Measurements from ENCODE around the gene GANC. TPM values are rescaled to one million over a fixed set of nuclear protein-coding genes. Genes with fewer than 3 reads are reported as not detected.
A peak's percentile ranks its signal among the peaks of the same experiment; 100 is the strongest.
"Not testable (repeated sequence)": the region's sequence is repeated elsewhere in the genome, so short reads cannot be mapped to it uniquely, and the experiment has no call there.

GANC gene
- polyA plus RNA-seq, 1 donor = 31.6 TPM

GRCh38 chr15:42313463-42313862 is 40.5 kb downstream of the GANC start:
- no peak overlapping the region for H3K27ac ChIP-seq (ENCODE audit: low read length)
- no peak overlapping the region for H3K4me3 ChIP-seq (ENCODE audit: low read length)
- no CpG with 5 or more reads among the region's 3 CpGs for WGBS (ENCODE audit: insufficient coverage, low lambda C conversion rate)
- H3K27me3 ChIP-seq (ENCODE audit: control insufficient read depth, insufficient read depth, low read length) = no peaks in the 10 kb centered on the region
- peaks cover 20% of the 10 kb centered on the region for H3K36me3 ChIP-seq (ENCODE audit: control insufficient read depth, insufficient read depth, low read length)
- no peak for DNase-seq
- H3K4me1 ChIP-seq (ENCODE audit: control insufficient read depth, insufficient read depth, low read length) = no peaks in the 10 kb centered on the region
- H3K9me3 ChIP-seq (ENCODE audit: control insufficient read depth, low read depth, low read length) = no peaks in the 10 kb centered on the region

DNA sequence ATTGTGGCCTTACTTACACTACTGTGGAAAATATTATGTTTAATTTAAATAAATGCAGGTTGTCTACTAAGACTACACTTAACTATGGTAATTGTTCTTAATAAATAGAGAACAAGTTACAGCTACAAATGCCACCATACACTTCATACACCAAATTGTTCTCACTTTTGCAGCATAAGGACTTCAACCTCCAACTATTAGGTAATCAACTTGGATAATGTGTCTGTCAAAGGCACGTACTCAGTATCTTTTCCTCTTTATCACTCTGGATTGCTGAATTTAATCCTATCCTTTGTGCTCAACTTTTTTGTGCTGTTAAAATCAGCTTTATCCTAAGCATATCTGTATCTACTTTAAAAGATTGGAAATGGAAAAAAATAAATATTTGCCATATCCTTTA is 41.8 kb downstream of the GANC start:
- no peaks in the 10 kb centered on the region for H3K4me1 ChIP-seq (ENCODE audit: control insufficient read depth, insufficient read depth, low read length)
- peaks cover 14% of the 10 kb centered on the region for H3K36me3 ChIP-seq (ENCODE audit: control insufficient read depth, insufficient read depth, low read length)
- H3K9me3 ChIP-seq (ENCODE audit: control insufficient read depth, low read depth, low read length) = no peaks in the 10 kb centered on the region
- WGBS (ENCODE audit: insufficient coverage, low lambda C conversion rate) = 57% methylated on average over 1 of the region's 1 CpG
- no peak overlapping the region for H3K27ac ChIP-seq (ENCODE audit: low read length)
- H3K27me3 ChIP-seq (ENCODE audit: control insufficient read depth, insufficient read depth, low read length) = no peaks in the 10 kb centered on the region
- H3K4me3 ChIP-seq (ENCODE audit: low read length) = no peak overlapping the region
- DNase-seq = peak; percentile 40 to 66

DNA sequence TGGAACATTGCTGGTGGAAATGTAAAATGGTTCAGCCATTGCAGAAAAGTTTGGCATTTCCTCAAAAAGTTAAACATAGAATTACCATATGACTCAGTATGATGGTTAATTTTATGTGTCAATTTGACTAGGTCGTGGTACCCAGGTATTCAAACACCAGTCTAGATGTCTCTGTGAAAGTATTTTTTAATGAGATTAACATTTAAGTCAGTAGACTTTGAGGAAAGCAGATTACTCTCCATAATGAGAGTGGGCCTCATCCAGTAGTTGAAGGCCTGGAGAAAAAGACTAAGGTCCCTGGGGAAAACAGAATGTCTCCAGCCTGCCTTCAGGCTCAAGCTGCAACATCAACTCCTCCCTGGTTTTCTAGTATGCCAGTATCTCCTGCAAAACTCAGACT is 42.5 kb downstream of the GANC start:
- WGBS (ENCODE audit: insufficient coverage, low lambda C conversion rate) = 80% methylated on average over 1 of the region's 1 CpG
- no peaks in the 10 kb centered on the region for H3K4me1 ChIP-seq (ENCODE audit: control insufficient read depth, insufficient read depth, low read length)
- H3K36me3 ChIP-seq (ENCODE audit: control insufficient read depth, insufficient read depth, low read length) = peaks cover 8% of the 10 kb centered on the region
- no peaks in the 10 kb centered on the region for H3K27me3 ChIP-seq (ENCODE audit: control insufficient read depth, insufficient read depth, low read length)
- no peak for DNase-seq
- no peak overlapping the region for H3K4me3 ChIP-seq (ENCODE audit: low read length)
- no peaks in the 10 kb centered on the region for H3K9me3 ChIP-seq (ENCODE audit: control insufficient read depth, low read depth, low read length)
- no peak overlapping the region for H3K27ac ChIP-seq (ENCODE audit: low read length)

- H3K27ac ChIP-seq (ENCODE audit: low read length); H3K4me1 ChIP-seq (ENCODE audit: control insufficient read depth, insufficient read depth, low read length); H3K27me3 ChIP-seq (ENCODE audit: control insufficient read depth, insufficient read depth, low read length); H3K4me3 ChIP-seq (ENCODE audit: low read length); H3K9me3 ChIP-seq (ENCODE audit: control insufficient read depth, low read depth, low read length); DNase-seq; H3K36me3 ChIP-seq (ENCODE audit: control insufficient read depth, insufficient read depth, low read length): not testable (repeated sequence)
- no CpG with 5 or more reads among the region's 11 CpGs for WGBS (ENCODE audit: insufficient coverage, low lambda C conversion rate)
Observed at GRCh38 chr15:42316282-42316805, 43.3 kb downstream of the GANC start.

DNA sequence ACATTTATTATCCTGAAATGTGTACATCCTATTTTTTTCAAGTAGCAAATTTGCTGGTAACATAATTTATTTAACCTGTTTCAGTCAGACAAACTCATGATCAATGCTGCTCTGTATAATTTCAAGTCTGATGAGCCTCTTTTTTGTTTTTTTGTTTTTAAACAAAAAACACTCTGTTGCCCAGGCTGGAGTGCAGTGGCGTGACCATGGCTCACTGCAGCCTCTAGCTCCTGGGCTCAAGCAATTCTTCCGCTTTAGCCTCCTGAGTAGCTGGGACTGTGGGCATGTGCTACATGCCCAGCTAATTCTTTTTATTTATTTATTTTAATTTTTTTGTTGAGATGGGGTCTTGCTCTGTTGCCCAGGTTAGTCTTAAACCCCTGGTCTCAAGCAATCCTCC is 46.2 kb downstream of the GANC start:
- no peaks in the 10 kb centered on the region for H3K9me3 ChIP-seq (ENCODE audit: control insufficient read depth, low read depth, low read length)
- H3K27me3 ChIP-seq (ENCODE audit: control insufficient read depth, insufficient read depth, low read length) = no peaks in the 10 kb centered on the region
- no peaks in the 10 kb centered on the region for H3K4me1 ChIP-seq (ENCODE audit: control insufficient read depth, insufficient read depth, low read length)
- no peak overlapping the region for H3K27ac ChIP-seq (ENCODE audit: low read length)
- H3K36me3 ChIP-seq (ENCODE audit: control insufficient read depth, insufficient read depth, low read length) = peaks cover 14% of the 10 kb centered on the region
- no peak for DNase-seq
- WGBS (ENCODE audit: insufficient coverage, low lambda C conversion rate) = no CpG with 5 or more reads among the region's 2 CpGs
- no peak overlapping the region for H3K4me3 ChIP-seq (ENCODE audit: low read length)

DNA sequence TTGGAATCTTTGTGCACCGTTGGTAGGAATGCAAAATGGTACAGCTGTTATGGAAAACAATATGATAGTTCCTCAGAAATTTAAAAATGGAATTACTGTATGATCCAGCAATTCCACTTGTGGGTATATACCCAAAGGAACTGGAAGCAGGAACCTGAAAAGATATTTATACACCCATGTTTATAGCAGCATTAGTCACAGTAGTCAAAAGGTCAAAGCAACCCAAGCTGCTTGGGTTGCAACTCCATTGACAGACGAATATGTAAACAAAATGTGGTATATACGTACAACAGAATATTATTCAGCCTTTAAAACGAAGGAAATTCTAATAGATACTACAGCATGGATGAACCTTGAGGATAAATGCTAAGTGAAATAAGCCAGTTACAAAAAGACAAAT is 51.3 kb downstream of the GANC start:
- Histone ChIP-seq H3K4me3 (ENCODE audit: low read length) (no peak overlapping the region), H3K27me3 (ENCODE audit: control insufficient read depth, insufficient read depth, low read length) (no peaks in the 10 kb centered on the region), H3K4me1 (ENCODE audit: control insufficient read depth, insufficient read depth, low read length) (no peaks in the 10 kb centered on the region), H3K9me3 (ENCODE audit: control insufficient read depth, low read depth, low read length) (no peaks in the 10 kb centered on the region), H3K27ac (ENCODE audit: low read length) (no peak overlapping the region), H3K36me3 (ENCODE audit: control insufficient read depth, insufficient read depth, low read length) (peaks cover 38% of the 10 kb centered on the region)
- DNase-seq = no peak
- 100% methylated on average over 1 of the region's 4 CpGs for WGBS (ENCODE audit: insufficient coverage, low lambda C conversion rate)

DNA sequence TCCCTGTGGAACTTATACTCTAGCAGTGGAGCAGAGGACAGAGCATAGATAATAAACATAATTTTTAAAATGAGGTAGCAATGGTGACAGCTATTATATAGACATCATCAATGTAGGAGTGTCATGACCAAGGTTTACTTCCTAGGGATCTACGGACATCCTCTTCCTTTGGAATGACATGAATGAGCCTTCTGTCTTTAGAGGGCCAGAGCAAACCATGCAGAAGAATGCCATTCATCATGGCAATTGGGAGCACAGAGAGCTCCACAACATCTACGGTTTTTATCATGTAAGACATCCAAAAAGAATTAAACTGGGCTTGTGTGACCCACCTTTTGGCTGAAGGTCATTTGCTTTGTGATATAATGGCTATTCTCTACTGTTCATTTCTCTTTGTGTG is 56.2 kb downstream of the GANC start:
- Histone ChIP-seq H3K4me1 (ENCODE audit: control insufficient read depth, insufficient read depth, low read length) (no peaks in the 10 kb centered on the region), H3K9me3 (ENCODE audit: control insufficient read depth, low read depth, low read length) (no peaks in the 10 kb centered on the region), H3K4me3 (ENCODE audit: low read length) (no peak overlapping the region), H3K27ac (ENCODE audit: low read length) (no peak overlapping the region), H3K27me3 (ENCODE audit: control insufficient read depth, insufficient read depth, low read length) (no peaks in the 10 kb centered on the region), H3K36me3 (ENCODE audit: control insufficient read depth, insufficient read depth, low read length) (peaks cover 26% of the 10 kb centered on the region)
- no CpG with 5 or more reads among the region's 2 CpGs for WGBS (ENCODE audit: insufficient coverage, low lambda C conversion rate)
- DNase-seq = no peak

DNA sequence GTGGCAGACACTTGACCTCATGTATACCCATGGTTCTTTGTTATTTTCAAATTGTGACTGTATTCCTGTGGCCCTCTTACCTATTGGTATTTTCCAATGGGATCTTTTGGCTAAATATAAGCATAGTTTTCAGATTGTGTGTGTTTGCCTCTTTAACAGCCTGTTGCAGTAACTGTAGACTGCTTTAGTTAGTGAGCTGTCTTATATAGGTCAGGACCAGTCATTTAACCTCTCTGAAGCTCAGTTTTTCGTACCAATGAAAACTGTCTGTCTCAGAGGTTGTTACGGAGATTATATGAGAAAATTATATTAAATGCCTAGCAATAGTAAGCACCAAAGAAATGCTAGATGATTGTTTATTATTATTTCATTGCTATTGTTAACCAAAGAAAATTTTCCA is 57.0 kb downstream of the GANC start:
- Histone ChIP-seq H3K36me3 (ENCODE audit: control insufficient read depth, insufficient read depth, low read length) (peaks cover 26% of the 10 kb centered on the region), H3K27ac (ENCODE audit: low read length) (no peak overlapping the region), H3K4me1 (ENCODE audit: control insufficient read depth, insufficient read depth, low read length) (no peaks in the 10 kb centered on the region), H3K9me3 (ENCODE audit: control insufficient read depth, low read depth, low read length) (no peaks in the 10 kb centered on the region), H3K4me3 (ENCODE audit: low read length) (no peak overlapping the region), H3K27me3 (ENCODE audit: control insufficient read depth, insufficient read depth, low read length) (no peaks in the 10 kb centered on the region)
- 100% methylated on average over 1 of the region's 2 CpGs for WGBS (ENCODE audit: insufficient coverage, low lambda C conversion rate)
- no peak for DNase-seq

DNA sequence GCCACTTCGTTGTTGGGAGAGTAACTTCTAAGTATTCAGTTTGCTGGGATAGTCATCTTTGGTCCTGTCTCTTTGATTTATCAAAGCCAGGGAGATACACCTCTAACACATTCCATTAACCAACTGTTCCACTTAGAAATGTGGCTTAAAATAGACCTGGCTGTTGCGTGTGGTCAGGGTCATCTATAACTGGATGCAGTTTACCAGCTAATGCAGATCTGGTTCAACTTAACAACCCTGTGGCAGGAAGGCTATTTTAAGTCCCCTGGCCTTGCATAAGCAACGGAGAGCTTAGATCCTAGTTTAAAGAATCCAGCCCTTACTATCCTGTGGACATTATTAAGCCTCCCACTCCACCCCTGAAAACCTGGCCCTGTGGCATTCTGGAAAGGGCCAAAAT is 58.2 kb downstream of the GANC start:
- H3K4me3 ChIP-seq (ENCODE audit: low read length) = no peak overlapping the region
- WGBS (ENCODE audit: insufficient coverage, low lambda C conversion rate) = no CpG with 5 or more reads among the region's 3 CpGs
- H3K36me3 ChIP-seq (ENCODE audit: control insufficient read depth, insufficient read depth, low read length) = peaks cover 16% of the 10 kb centered on the region
- no peaks in the 10 kb centered on the region for H3K4me1 ChIP-seq (ENCODE audit: control insufficient read depth, insufficient read depth, low read length)
- no peak for DNase-seq
- no peaks in the 10 kb centered on the region for H3K9me3 ChIP-seq (ENCODE audit: control insufficient read depth, low read depth, low read length)
- H3K27ac ChIP-seq (ENCODE audit: low read length) = no peak overlapping the region
- H3K27me3 ChIP-seq (ENCODE audit: control insufficient read depth, insufficient read depth, low read length) = no peaks in the 10 kb centered on the region

DNA sequence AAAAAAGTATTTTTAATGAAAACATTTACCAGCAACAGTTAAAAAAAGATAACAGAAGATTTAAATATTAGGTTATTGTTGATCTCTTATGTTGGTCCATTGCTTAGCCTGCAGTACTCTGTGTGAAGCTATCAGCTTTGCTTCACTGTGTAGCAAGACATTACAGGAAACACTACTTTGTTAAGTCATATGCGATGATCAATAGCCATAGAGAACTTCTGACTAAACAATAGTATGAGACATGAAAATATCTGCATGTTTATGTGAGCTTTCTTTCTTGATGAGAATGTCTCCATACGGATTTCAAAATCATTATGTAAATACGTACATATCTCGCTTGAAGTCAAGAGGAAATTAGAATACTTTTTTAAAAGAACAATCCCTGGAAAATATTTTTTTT is 59.3 kb downstream of the GANC start:
- 100% methylated on average over 2 of the region's 4 CpGs for WGBS (ENCODE audit: insufficient coverage, low lambda C conversion rate)
- Histone ChIP-seq H3K4me3 (ENCODE audit: low read length) (no peak overlapping the region), H3K36me3 (ENCODE audit: control insufficient read depth, insufficient read depth, low read length) (peaks cover 11% of the 10 kb centered on the region)

DNA sequence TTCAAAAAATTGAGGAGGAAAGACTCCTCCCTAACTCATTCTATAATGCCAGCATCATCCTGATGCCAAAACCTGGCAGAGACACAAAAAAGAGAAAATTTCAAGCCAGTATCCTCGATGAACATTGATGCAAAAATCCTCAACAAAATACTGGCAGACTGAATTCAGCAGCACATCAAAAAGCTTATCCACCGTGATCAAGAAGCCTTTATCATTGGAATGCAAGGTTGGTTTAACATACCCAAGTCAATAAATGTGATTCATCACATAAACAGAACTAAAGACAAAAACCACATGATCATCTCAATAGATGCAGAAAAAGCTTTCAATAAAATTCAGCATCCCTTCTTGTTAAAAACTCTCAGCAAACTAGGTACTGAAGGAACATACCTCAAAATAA is 62.1 kb downstream of the GANC start:
- H3K27ac ChIP-seq (ENCODE audit: low read length) = no peak overlapping the region
- WGBS (ENCODE audit: insufficient coverage, low lambda C conversion rate) = no CpG with 5 or more reads among the region's 2 CpGs
- no peaks in the 10 kb centered on the region for H3K27me3 ChIP-seq (ENCODE audit: control insufficient read depth, insufficient read depth, low read length)
- no peak for DNase-seq
- no peaks in the 10 kb centered on the region for H3K4me1 ChIP-seq (ENCODE audit: control insufficient read depth, insufficient read depth, low read length)
- no peaks in the 10 kb centered on the region for H3K36me3 ChIP-seq (ENCODE audit: control insufficient read depth, insufficient read depth, low read length)
- H3K9me3 ChIP-seq (ENCODE audit: control insufficient read depth, low read depth, low read length) = no peaks in the 10 kb centered on the region
- H3K4me3 ChIP-seq (ENCODE audit: low read length) = no peak overlapping the region

More for the DNA sequence above, 59.3 kb downstream of the GANC start:
- H3K27ac ChIP-seq (ENCODE audit: low read length) = no peak overlapping the region
- H3K9me3 ChIP-seq (ENCODE audit: control insufficient read depth, low read depth, low read length) = no peaks in the 10 kb centered on the region
- H3K27me3 ChIP-seq (ENCODE audit: control insufficient read depth, insufficient read depth, low read length) = no peaks in the 10 kb centered on the region
- H3K4me1 ChIP-seq (ENCODE audit: control insufficient read depth, insufficient read depth, low read length) = no peaks in the 10 kb centered on the region
- DNase-seq = no peak
